Hepatic stellate cell (primary cell): ENCODE results near the gene ADPRM.

ENCODE experiments used
- DNase-seq: peaks from one replicate; pipeline ENCODE4 v3.0.0; 2011; ENCODE audit warnings: low spot score

Gene ADPRM

DNA sequence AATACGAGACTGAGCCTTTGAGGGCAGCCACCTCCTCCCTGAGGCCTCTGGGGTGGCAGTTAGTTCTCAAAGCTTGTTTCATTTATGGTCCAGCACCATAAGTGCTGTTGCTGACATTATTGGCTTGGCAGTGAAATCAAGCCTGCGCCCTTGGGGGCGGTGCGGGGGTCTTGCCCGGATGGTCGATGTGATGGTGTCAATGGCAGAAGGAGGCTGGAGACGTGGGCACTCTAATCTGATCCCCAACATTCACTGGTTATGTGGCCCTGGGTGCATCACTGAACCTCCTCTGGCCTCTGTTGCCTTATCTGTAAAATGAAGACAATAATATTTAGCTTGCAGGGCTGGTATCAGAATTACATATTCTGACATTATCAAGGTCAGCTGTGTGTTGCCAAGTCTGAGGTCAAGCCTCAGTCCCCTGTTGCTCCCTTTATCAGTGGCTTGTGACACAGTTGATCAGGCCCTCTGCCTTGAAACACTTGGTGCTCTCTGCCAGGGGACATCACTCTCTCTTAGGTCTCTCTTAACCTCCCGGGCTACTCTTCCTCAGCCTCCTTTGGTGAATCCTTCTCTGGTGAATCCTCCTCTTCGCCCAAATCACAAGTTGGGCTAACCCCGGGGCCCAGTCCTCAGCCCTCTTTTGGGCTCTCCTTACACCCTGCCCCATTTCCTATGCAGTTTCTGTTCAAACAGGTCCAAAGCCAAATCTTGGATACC, 44.2 kb downstream of the ADPRM start:
- no peak for DNase-seq

- no peak for DNase-seq
Observed at GRCh38 chr17:10742431-10742830, 45.0 kb downstream of the ADPRM start.

DNA sequence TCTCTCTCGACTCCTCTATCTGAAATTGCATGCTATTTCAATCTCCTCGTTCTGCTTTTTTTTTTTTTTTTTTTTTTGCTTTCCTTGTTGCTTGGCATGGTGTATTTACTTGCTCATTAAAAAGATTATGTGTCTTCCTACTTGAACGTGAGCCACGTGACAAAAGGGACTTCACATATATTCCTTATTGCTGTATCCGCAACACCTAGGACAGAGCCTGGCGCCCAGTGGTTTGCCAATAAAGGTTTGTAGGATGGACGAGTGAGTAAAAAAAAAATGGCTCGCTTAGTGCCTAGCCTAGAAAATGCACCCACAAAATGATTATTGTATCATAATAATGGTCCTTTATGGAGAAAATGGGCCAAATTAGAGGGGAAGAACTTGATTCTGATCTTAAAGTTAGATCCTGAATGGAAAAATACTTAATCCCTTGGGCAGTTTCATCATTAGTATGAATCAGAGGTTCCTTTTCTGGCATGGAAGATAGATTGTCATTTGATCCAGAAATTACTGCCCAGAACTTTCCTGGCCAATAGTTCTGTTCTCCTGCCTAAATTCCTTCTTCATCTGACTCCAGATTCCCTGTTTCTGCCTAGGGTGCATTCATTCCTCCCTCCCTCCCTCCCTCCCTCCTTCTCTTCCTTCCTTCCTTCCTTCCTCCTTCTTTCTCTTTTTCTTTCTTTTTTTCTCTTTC, 46.1 kb downstream of the ADPRM start:
- DNase-seq, result peak; percentile 24

DNA sequence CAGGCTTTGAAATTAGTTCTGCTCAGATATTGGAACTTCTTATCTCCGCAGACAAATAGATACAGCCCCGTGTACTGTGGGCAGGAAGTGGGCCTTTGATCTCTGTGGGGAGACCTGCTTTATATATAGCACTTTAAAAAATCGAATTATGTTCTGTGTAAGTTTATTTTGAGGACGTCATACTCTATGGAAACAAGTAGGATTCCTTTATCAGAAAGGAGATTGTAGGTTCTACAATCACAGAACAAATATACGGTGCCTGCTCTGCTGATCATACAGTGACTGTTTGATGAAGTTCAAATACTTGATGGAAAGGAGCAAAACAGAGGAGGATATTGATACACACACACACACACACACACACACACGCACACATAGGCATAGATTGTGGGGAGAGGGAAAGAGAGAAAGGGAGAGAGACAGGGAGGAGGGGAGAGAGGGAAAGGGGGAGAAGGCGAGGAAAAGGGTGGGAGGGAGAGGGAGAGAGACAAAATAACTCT, 47.2 kb downstream of the ADPRM start:
- DNase-seq, result no peak

- DNase-seq, result no peak
Observed at GRCh38 chr17:10745231-10745630, 47.8 kb downstream of the ADPRM start.

GRCh38 chr17:10748531-10749181, 51.3 kb downstream of the ADPRM start:
- no peak for DNase-seq

- DNase-seq, result no peak
Observed at GRCh38 chr17:10750210-10750609, 52.8 kb downstream of the ADPRM start.

DNA sequence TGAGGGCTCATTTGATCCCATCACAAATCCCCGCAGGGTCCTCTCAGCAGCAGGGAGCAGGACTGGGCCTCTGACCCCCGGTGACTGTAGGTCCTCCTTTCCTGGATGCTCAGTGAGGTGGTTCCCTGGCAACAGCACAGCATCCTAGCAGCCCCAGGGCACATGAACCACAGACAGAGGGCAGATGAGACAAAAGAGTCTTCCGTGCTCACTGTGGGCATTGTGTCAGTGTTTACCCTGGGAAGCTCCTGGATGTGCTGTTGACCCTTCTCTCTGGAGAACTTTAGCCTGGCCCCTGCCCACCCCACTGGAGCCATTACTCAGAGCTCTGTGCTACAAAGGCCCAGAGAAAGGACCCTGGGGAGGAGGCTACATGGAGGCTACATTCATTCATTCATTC, 54.2 kb downstream of the ADPRM start:
- no peak for DNase-seq

DNA sequence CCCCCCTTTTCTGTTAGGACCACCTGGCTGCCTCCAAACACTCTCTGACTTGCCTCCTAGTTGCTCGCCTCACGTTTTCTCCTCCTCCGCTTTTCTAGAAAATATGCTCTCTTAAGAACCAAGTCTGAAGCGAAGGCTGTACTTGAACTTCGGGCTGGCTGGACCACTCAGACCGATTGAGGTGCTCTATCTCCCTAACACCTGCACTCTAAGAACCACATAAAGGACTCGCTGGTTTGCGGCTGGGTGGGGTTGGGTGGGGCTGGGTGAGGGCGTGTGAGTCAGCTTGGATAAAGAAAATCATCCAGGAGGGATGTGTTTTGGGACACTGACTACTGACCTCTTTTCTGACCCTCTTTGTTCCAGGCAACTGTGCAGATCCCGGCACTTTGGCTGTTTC, 55.3 kb downstream of the ADPRM start:
- no peak for DNase-seq

DNA sequence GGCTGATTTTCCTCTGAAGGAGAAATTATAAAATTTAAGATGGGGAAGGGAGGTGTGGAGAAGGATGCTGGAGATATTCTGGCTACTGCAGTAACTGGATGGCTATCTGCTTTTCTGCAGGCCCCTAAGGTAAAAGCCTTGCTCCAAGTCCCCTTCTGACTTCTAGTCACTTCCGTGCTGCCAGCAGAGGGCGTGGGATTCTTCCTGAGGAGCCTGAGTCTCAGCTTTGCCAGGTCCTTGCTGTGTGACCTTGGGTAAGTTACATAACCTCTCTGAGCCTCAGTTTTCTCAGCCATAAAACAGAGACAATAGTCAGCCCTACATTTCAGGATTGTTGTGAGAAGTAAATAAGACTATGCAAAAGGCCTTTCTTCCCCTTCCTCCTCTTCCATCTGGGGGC, 56.7 kb downstream of the ADPRM start:
- DNase-seq, result peak; percentile 25

DNA sequence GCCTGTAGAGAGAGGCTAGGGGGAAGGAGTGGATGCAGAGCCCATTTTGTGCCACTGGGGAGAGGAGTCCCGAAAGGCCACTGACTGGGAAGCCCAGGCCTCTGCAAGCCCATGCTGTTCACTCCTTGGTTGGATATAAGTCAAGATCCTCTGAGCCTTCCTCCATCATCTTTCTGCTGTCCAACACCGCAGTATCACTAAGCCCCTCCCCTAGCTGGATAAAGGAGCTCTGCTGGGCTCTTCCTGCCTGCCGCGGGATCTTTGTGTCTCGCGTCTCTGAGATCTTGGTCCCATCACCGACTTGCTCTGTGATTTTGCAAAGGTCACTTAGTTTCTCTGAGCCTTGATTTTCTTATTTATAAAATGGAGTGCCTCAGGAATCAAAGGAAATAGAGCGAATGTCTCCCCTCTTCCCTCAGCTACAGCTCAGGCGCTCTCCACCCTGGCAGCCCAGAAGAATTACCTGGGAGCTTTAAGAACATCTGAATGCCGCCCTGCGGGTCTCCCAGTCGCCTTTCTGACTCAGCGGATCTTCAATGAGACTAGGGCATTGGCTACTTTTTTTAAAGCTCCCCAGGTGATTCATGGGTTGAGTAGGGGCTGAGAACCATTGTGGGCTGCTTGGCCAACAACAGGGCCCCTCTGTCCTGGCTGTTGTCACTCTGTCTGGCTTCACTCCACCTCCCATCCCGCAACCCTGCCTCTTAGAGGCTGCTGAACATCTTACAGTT, 57.6 kb downstream of the ADPRM start:
- no peak for DNase-seq

DNA sequence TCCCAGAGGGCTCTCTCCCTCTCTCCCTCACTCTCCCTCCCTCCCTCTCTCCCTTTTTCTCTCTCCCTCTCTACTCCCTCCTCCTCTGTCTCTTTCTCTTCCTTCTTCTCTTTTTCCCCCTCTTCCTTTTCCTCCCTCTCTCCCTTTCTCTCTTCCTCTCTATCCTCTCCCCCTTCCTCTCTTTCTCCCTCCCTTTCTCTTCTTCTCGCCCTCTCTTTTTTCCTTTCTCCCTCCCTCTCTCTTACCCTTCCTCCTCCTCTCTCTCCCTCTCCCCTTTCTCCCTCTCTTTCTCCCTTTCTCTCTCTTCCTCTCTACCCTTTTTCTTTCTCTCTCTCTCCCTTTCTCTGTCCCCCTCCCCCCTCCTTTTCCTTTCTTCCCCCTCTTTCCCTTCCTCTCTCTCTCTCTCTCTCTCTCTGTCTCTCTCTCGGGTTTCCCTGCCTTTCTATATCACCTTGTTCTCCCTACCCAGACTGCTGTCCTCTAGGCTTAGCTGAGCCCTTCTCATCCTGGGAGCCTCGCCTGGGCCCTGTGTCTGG, 58.3 kb downstream of the ADPRM start:
- DNase-seq, result no peak

- no peak for DNase-seq
Observed at GRCh38 chr17:10756185-10756584, 58.8 kb downstream of the ADPRM start.

DNA sequence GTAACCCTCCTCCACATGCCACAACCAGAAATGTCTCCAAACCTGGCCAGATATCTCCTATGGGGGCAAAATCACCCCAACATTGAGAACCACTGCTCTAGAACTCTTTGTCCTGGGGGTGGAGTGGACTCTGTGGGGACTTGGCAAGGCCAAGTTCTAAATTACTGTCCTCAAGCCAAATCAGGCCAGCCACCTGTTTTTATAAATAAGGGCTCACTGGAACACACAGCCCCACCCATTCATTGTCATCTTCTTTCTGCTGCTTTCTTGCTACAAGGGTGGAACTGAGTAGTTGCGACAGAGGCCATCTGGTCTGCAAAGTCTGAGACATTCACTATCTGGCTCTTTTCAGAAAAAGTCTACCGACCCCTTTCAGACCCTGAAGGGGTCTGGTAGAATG, 59.2 kb downstream of the ADPRM start:
- DNase-seq, result no peak

GRCh38 chr17:10757067-10757466, 59.7 kb downstream of the ADPRM start:
- no peak for DNase-seq

- DNase-seq, result no peak
Observed at GRCh38 chr17:10757647-10758046, 60.3 kb downstream of the ADPRM start.

DNA sequence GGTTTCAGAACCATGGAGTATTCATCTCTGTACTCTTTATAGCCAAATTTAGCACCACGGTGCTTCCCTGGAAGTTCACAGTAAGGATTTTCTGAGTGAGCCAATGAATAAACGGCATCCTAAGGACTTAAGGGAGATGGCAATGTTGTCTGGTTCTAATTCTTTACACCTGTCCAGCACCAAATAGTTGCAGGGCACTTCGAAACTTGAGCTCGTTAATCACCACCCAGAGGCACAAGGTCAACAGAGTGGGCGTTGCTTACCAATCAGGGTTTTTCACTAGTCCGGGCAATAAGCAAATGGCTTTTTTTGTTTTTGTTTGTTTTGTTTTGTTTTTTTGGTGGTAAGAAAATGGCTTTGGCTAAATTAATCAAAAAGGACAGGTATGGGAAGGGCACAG, 60.7 kb downstream of the ADPRM start:
- DNase-seq, result no peak
